Measurements from ENCODE around the gene UBL7. TPM values are rescaled to one million over a fixed set of nuclear protein-coding genes. Genes with fewer than 3 reads are reported as not detected.

Gene UBL7
- total and polyA plus RNA-seq, 10 of the 15 experiments (the other 5 are each of a cell fraction or from before 2014, with no cell fraction given), result 25.9 to 145 (median 90.1) TPM

GRCh38 chr15:74400915-74401757, 59.8 kb downstream of the UBL7 start (continued):
- TF ChIP-seq, protein P1, sequence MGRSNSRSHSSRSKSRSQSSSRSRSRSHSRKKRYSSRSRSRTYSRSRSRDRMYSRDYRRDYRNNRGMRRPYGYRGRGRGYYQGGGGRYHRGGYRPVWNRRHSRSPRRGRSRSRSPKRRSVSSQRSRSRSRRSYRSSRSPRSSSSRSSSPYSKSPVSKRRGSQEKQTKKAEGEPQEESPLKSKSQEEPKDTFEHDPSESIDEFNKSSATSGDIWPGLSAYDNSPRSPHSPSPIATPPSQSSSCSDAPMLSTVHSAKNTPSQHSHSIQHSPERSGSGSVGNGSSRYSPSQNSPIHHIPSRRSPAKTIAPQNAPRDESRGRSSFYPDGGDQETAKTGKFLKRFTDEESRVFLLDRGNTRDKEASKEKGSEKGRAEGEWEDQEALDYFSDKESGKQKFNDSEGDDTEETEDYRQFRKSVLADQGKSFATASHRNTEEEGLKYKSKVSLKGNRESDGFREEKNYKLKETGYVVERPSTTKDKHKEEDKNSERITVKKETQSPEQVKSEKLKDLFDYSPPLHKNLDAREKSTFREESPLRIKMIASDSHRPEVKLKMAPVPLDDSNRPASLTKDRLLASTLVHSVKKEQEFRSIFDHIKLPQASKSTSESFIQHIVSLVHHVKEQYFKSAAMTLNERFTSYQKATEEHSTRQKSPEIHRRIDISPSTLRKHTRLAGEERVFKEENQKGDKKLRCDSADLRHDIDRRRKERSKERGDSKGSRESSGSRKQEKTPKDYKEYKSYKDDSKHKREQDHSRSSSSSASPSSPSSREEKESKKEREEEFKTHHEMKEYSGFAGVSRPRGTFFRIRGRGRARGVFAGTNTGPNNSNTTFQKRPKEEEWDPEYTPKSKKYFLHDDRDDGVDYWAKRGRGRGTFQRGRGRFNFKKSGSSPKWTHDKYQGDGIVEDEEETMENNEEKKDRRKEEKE (IDR thresholded peaks at IDR 0.05), result no peak
- TF ChIP-seq ZNF592 (IDR thresholded peaks at IDR 0.05) (no peak), SMARCA5 (IDR thresholded peaks at IDR 0.05) (no peak), ZNF622 (IDR thresholded peaks at IDR 0.05) (no peak), HDGF (IDR thresholded peaks at IDR 0.05) (no peak; the same call in 1 of the 2 replicates), SP1 (IDR thresholded peaks at IDR 0.05; ENCODE audit: low read depth, low read length) (no peak), STAT1 (conservative IDR thresholded peaks at IDR 0.05) (no peak), CBX3 (IDR thresholded peaks at IDR 0.05; ENCODE audit: borderline replicate concordance, low read depth) (no peak), CREB1 (IDR thresholded peaks at IDR 0.05; ENCODE audit: low read depth) (no peak), RELA (IDR thresholded peaks at IDR 0.05; ENCODE audit: borderline replicate concordance, partially characterized antibody) (no peak), ZNF24 (IDR thresholded peaks at IDR 0.05) (no peak), PRDM15 (CRISPR knock-in tag; IDR thresholded peaks at IDR 0.05) (no peak), ASH2L (IDR thresholded peaks at IDR 0.05; ENCODE audit: borderline replicate concordance, low read depth) (no peak), NFYB (IDR thresholded peaks at IDR 0.05; ENCODE audit: insufficient read depth, low read depth, low read length) (no peak), ZNF217 (IDR thresholded peaks at IDR 0.05) (no peak), NFIC (IDR thresholded peaks at IDR 0.05; ENCODE audit: low read depth, low read length) (no peak), MAX (IDR thresholded peaks at IDR 0.05; ENCODE audit: low read depth, low read length) (peak; percentile 46; the same call in 1 of the 2 replicates)

Measured in GM12878 (cell line).